Measurements from ENCODE around the gene TUBA8.

The TUBA8 gene

GRCh38 chr22:18109410-18110193 is 1.0 kb upstream of the TUBA8 start:
- TF ChIP-seq CTCF (IDR thresholded peaks at IDR 0.05; ENCODE audit: control extremely low read depth, extremely low read depth, low read depth, missing control alignments): no peak
- DNase-seq (ENCODE audit: extremely low spot score): no peak
- POLR2A ChIA-PET: interaction anchor here (0.6 kb wide), 1 partner anchor 25 kb away, joined by 4 read pairs; no protein-coding TSS in a partner anchor
- CTCF ChIA-PET: interaction anchor here (0.8 to 1.7 kb wide), 2 partner anchors 34 kb away, joined by 4 to 5 read pairs; no protein-coding TSS in a partner anchor

- DNase-seq (ENCODE audit: extremely low spot score): no peak
- ChIA-PET POLR2A (interaction anchor here (1.2 kb wide), 1 partner anchor 33 kb away, joined by 3 read pairs; the partner anchor contains the start of gene PEX26), CTCF (interaction anchor here (0.9 to 1.2 kb wide), 3 partner anchors 17 to 35 kb away, joined by 3 to 4 read pairs (median 3); no protein-coding TSS in a partner anchor)
- TF ChIP-seq CTCF (IDR thresholded peaks at IDR 0.05; ENCODE audit: control extremely low read depth, extremely low read depth, low read depth, missing control alignments): no peak
Measured at GRCh38 chr22:18110954-18111758, 547 bp downstream of the TUBA8 start.

- ChIA-PET CTCF (interaction anchor here (1.2 kb wide), 1 partner anchor 36 kb away, joined by 4 read pairs; no protein-coding TSS in a partner anchor), POLR2A (interaction anchor here (1.2 kb wide), 1 partner anchor 34 kb away, joined by 3 read pairs; the partner anchor contains the start of gene PEX26)
- no peak for DNase-seq (ENCODE audit: extremely low spot score)
- TF ChIP-seq CTCF (IDR thresholded peaks at IDR 0.05; ENCODE audit: control extremely low read depth, extremely low read depth, low read depth, missing control alignments): no peak
Measured at GRCh38 chr22:18111759-18112330, 1.2 kb downstream of the TUBA8 start.

- ChIA-PET CTCF (interaction anchor here (1.2 to 1.3 kb wide), 2 partner anchors 12 to 36 kb away, joined by 4 read pairs; no protein-coding TSS in a partner anchor), POLR2A (interaction anchor here (1.2 kb wide), 1 partner anchor 35 kb away, joined by 3 read pairs; the partner anchor contains the start of gene PEX26)
- no peak for TF ChIP-seq CTCF (IDR thresholded peaks at IDR 0.05; ENCODE audit: control extremely low read depth, extremely low read depth, low read depth, missing control alignments)
- no peak for DNase-seq (ENCODE audit: extremely low spot score)
Measured at GRCh38 chr22:18112440-18112839, 1.8 kb downstream of the TUBA8 start.

GRCh38 chr22:18113680-18114394 is 3.2 kb downstream of the TUBA8 start:
- no peak for DNase-seq (ENCODE audit: extremely low spot score)
- CTCF ChIA-PET: interaction anchor here (1.0 to 1.3 kb wide), 3 partner anchors 10 to 37 kb away, joined by 3 to 4 read pairs (median 3); no protein-coding TSS in a partner anchor

More at GRCh38 chr22:18113680-18114394, 3.2 kb downstream of the TUBA8 start:
- no peak for TF ChIP-seq CTCF (IDR thresholded peaks at IDR 0.05; ENCODE audit: control extremely low read depth, extremely low read depth, low read depth, missing control alignments)
- POLR2A ChIA-PET: interaction anchor here (0.9 kb wide), 1 partner anchor 38 kb away, joined by 3 read pairs; no protein-coding TSS in a partner anchor

Data from GM10248 (cell line).